ENCODE measurements around the gene CA10. TPM values are rescaled to one million over a fixed set of nuclear protein-coding genes. Genes with fewer than 3 reads are reported as not detected.

The CA10 gene
- total RNA-seq, 4 donors from 2014 or later, result not detected

DNA sequence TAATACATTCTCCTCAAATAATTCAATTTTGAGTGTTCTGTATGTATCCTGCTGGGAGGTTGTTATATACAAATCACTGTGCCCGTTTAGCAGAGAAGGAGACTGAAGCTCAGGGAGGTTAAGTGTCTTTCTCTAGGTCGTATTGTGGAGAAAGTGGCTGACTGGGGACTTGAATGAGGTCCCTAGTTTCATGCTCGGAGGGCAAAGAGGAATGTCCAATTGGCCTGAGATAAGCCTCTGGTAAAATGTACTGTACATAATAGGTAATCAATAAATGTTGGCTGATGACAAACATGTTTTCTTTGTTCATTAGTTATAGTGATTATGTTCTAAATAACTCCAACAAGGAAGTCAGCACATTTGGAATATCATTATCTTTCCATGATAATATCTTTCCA, 455.6 kb downstream of the CA10 start:
- 76% methylated on average over 3 of the region's 3 CpGs for WGBS
- no peaks in the 10 kb centered on the region for H3K9me3 ChIP-seq
- H3K27me3 ChIP-seq, result no peaks in the 10 kb centered on the region
- H3K36me3 ChIP-seq, result no peaks in the 10 kb centered on the region
- no peak overlapping the region for H3K27ac ChIP-seq
- peaks cover 15% of the 10 kb centered on the region for H3K4me1 ChIP-seq
- no peak for TF ChIP-seq POLR2AphosphoS5 (IDR thresholded peaks at IDR 0.05)
- TF ChIP-seq, protein P1, sequence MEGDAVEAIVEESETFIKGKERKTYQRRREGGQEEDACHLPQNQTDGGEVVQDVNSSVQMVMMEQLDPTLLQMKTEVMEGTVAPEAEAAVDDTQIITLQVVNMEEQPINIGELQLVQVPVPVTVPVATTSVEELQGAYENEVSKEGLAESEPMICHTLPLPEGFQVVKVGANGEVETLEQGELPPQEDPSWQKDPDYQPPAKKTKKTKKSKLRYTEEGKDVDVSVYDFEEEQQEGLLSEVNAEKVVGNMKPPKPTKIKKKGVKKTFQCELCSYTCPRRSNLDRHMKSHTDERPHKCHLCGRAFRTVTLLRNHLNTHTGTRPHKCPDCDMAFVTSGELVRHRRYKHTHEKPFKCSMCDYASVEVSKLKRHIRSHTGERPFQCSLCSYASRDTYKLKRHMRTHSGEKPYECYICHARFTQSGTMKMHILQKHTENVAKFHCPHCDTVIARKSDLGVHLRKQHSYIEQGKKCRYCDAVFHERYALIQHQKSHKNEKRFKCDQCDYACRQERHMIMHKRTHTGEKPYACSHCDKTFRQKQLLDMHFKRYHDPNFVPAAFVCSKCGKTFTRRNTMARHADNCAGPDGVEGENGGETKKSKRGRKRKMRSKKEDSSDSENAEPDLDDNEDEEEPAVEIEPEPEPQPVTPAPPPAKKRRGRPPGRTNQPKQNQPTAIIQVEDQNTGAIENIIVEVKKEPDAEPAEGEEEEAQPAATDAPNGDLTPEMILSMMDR (IDR thresholded peaks at IDR 0.05), result no peak
- TF ChIP-seq POLR2A (IDR thresholded peaks at IDR 0.05), result no peak
- no peak for TF ChIP-seq EP300 (IDR thresholded peaks at IDR 0.05)
- no peak overlapping the region for H3K4me3 ChIP-seq
- DNase-seq (ENCODE audit: low spot score in 2 of 2), result no peak

- no peak overlapping the region for H3K4me3 ChIP-seq
- 77% methylated on average over 2 of the region's 2 CpGs for WGBS
- H3K27ac ChIP-seq, result no peak overlapping the region
- H3K36me3 ChIP-seq, result no peaks in the 10 kb centered on the region
- no peaks in the 10 kb centered on the region for H3K27me3 ChIP-seq
- no peaks in the 10 kb centered on the region for H3K9me3 ChIP-seq
- H3K4me1 ChIP-seq, result peaks cover 15% of the 10 kb centered on the region
- no peak for DNase-seq (ENCODE audit: low spot score in 2 of 2)
- TF ChIP-seq EP300 (IDR thresholded peaks at IDR 0.05) (no peak), POLR2A (IDR thresholded peaks at IDR 0.05) (no peak), POLR2AphosphoS5 (IDR thresholded peaks at IDR 0.05) (no peak)
- TF ChIP-seq, protein P1 (IDR thresholded peaks at IDR 0.05), result no peak
These were observed 457.0 kb downstream of the CA10 start for GRCh38 chr17:51701501-51701900.

GRCh38 chr17:51700011-51700760, 458.3 kb downstream of the CA10 start:
- Histone ChIP-seq H3K27ac (no peak overlapping the region), H3K4me1 (peaks cover 15% of the 10 kb centered on the region), H3K9me3 (no peaks in the 10 kb centered on the region), H3K27me3 (no peaks in the 10 kb centered on the region), H3K4me3 (no peak overlapping the region), H3K36me3 (no peaks in the 10 kb centered on the region)
- TF ChIP-seq, protein P1 (IDR thresholded peaks at IDR 0.05), result no peak
- TF ChIP-seq POLR2AphosphoS5 (IDR thresholded peaks at IDR 0.05), result no peak
- TF ChIP-seq POLR2A (IDR thresholded peaks at IDR 0.05), result no peak
- TF ChIP-seq EP300 (IDR thresholded peaks at IDR 0.05), result no peak
- WGBS, result 82% methylated on average over 17 of the region's 17 CpGs
- no peak for DNase-seq (ENCODE audit: low spot score in 2 of 2)

GRCh38 chr17:51699303-51699702, 459.2 kb downstream of the CA10 start:
- no peaks in the 10 kb centered on the region for H3K9me3 ChIP-seq
- no peak for TF ChIP-seq EP300 (IDR thresholded peaks at IDR 0.05)
- no peak for TF ChIP-seq POLR2AphosphoS5 (IDR thresholded peaks at IDR 0.05)
- TF ChIP-seq, protein P1 (IDR thresholded peaks at IDR 0.05), result no peak
- TF ChIP-seq POLR2A (IDR thresholded peaks at IDR 0.05), result no peak
- WGBS, result 83% methylated on average over 5 of the region's 5 CpGs
- no peak for DNase-seq (ENCODE audit: low spot score in 2 of 2)
- peaks cover 15% of the 10 kb centered on the region for H3K4me1 ChIP-seq
- H3K4me3 ChIP-seq, result no peak overlapping the region
- H3K36me3 ChIP-seq, result no peaks in the 10 kb centered on the region
- H3K27me3 ChIP-seq, result no peaks in the 10 kb centered on the region
- no peak overlapping the region for H3K27ac ChIP-seq

- Histone ChIP-seq H3K9me3 (no peaks in the 10 kb centered on the region), H3K27me3 (no peaks in the 10 kb centered on the region), H3K4me3 (no peak overlapping the region), H3K4me1 (no peaks in the 10 kb centered on the region), H3K36me3 (no peaks in the 10 kb centered on the region), H3K27ac (no peak overlapping the region)
- no peak for DNase-seq (ENCODE audit: low spot score in 2 of 2)
- TF ChIP-seq, protein P1 (IDR thresholded peaks at IDR 0.05), result no peak
- TF ChIP-seq POLR2A (IDR thresholded peaks at IDR 0.05) (no peak), EP300 (IDR thresholded peaks at IDR 0.05) (no peak)
- 62% methylated on average over 2 of the region's 2 CpGs for WGBS
These were observed 465.6 kb downstream of the CA10 start for GRCh38 chr17:51692917-51693316.
